GM23338 (cell line): ENCODE measurements around the gene BUB1. TPM values are rescaled to one million over a fixed set of nuclear protein-coding genes. Genes with fewer than 3 reads are reported as not detected.

Experiments used
- ATAC-seq: fragments of 200-7000 bp; cut with Tn5 transposase; 3 replicates; pipeline ENCODE4 v1.9.1; 2020
- DNase-seq: peaks from one replicate; pipeline ENCODE4 v3.0.0-alpha.2; 2015; ENCODE audit warnings: low spot score
- H2AFZ ChIP-seq: fragments of 200-600 bp; sonication (generic); 2 replicates; pipeline ENCODE4 v1.8.0; 2016; ENCODE audit warnings: antibody characterized with exemption, mild to moderate bottlenecking, moderate library complexity
- H3F3A ChIP-seq: fragments of 200-600 bp; sonication (generic); replicated peaks from 2 replicates; pipeline ENCODE4 v1.8.0; 2017; ENCODE audit warnings: antibody characterized with exemption, mixed run types, low read depth
- H3K27ac ChIP-seq: fragments of 200-600 bp; sonication (generic); 2 replicates; pipeline ENCODE4 v1.6.1; 2016; ENCODE audit warnings: low read depth
- H3K27me3 ChIP-seq: fragments of 200-600 bp; sonication (generic); 2 replicates; pipeline ENCODE4 v1.8.0; 2016; ENCODE audit warnings: mild to moderate bottlenecking, mixed run types, moderate library complexity; ENCODE audit not compliant: insufficient read depth
- H3K36me3 ChIP-seq: fragments of 200-600 bp; sonication (generic); 2 replicates; pipeline ENCODE4 v1.8.0; 2016; ENCODE audit warnings: mild to moderate bottlenecking; ENCODE audit not compliant: insufficient read depth
- H3K4me1 ChIP-seq: fragments of 200-600 bp; sonication (generic); 2 replicates; pipeline ENCODE4 v1.8.0; 2016; ENCODE audit warnings: mild to moderate bottlenecking, moderate library complexity; ENCODE audit not compliant: insufficient read depth
- H3K4me2 ChIP-seq: fragments of 200-600 bp; sonication (generic); 2 replicates; pipeline ENCODE4 v1.7.1; 2017; ENCODE audit warnings: mixed run types
- H3K4me3 ChIP-seq: fragments of 200-600 bp; sonication (generic); 2 replicates; pipeline ENCODE4 v1.6.1; 2016; ENCODE audit warnings: mixed run types
- H3K79me2 ChIP-seq: fragments of 200-600 bp; sonication (generic); replicated peaks from 2 replicates; pipeline ENCODE4 v1.8.0; 2017; ENCODE audit warnings: mild to moderate bottlenecking; ENCODE audit not compliant: insufficient read depth
- H3K9me2 ChIP-seq: fragments of 200-600 bp; sonication (generic); 2 replicates; pipeline ENCODE4 v1.8.0; 2017; ENCODE audit not compliant: insufficient read depth
- H4K20me1 ChIP-seq: fragments of 200-600 bp; sonication (generic); replicated peaks from 2 replicates; pipeline ENCODE4 v1.8.0; 2017; ENCODE audit warnings: mild to moderate bottlenecking; ENCODE audit not compliant: insufficient read depth
- H3K27ac Mint-ChIP-seq: 2 replicates; pipeline ENCODE4 v1.8.0; 2020; ENCODE audit warnings: inconsistent platforms, mild to moderate bottlenecking, moderate library complexity, mixed read lengths
- H3K27me3 Mint-ChIP-seq: 3 replicates; pipeline ENCODE4 v1.8.0; 2022; ENCODE audit warnings: low read depth, mild to moderate bottlenecking, moderate library complexity, mixed read lengths, inconsistent platforms; ENCODE audit not compliant: insufficient read depth, poor library complexity
- H3K36me3 Mint-ChIP-seq: 3 replicates; pipeline ENCODE4 v1.8.0; 2021; ENCODE audit warnings: low read depth, mild to moderate bottlenecking, inconsistent platforms, moderate library complexity, mixed read lengths
- H3K4me1 Mint-ChIP-seq: 3 replicates; pipeline ENCODE4 v1.8.0; 2020; ENCODE audit warnings: mild to moderate bottlenecking, inconsistent platforms, mixed read lengths
- H3K4me3 Mint-ChIP-seq: 3 replicates; pipeline ENCODE4 v1.8.0; 2021; ENCODE audit warnings: moderate library complexity, mild to moderate bottlenecking, inconsistent platforms, mixed read lengths
- H3K9me3 Mint-ChIP-seq: 3 replicates; pipeline ENCODE4 v1.8.0; 2020; ENCODE audit warnings: moderate library complexity, mild to moderate bottlenecking, inconsistent platforms, mixed read lengths
- CREB1 ChIP-seq: fragments of 250-450 bp; sonication (Bioruptor Pico); IDR thresholded peaks from 2 replicates; pipeline ENCODE4 v1.5.0; 2020; ENCODE audit warnings: low read depth, mild to moderate bottlenecking, moderate library complexity
- CTCF ChIP-seq, 2 experiments: fragments of 200-600 bp in 1 of 2; sonication (generic) in 1 of 2; conservative IDR thresholded peaks; 2 replicates each; pipeline versions ENCODE4 v1.5.1 to v1.6.1; 2016 to 2017; ENCODE audit warnings: antibody characterized with exemption in 2 of 2, low read depth in 2 of 2, mild to moderate bottlenecking in 2 of 2, moderate library complexity in 1 of 2
- ETS1 ChIP-seq: IDR thresholded peaks from 2 replicates; pipeline ENCODE4 v1.6.1; 2016; ENCODE audit warnings: antibody characterized with exemption
- EZH2phosphoT487 ChIP-seq: fragments of 200-600 bp; sonication (generic); IDR thresholded peaks from one replicate; pipeline ENCODE4 v1.8.1; 2018; ENCODE audit warnings: antibody characterized with exemption; ENCODE audit not compliant: unreplicated experiment
- JUNB ChIP-seq: IDR thresholded peaks from one replicate; pipeline ENCODE4 v1.6.1; 2016; ENCODE audit warnings: antibody characterized with exemption; ENCODE audit not compliant: unreplicated experiment
- NANOG ChIP-seq: IDR thresholded peaks from 2 replicates; pipeline ENCODE4 v1.6.1; 2016; ENCODE audit warnings: antibody characterized with exemption, borderline replicate concordance
- POLR2AphosphoS5 ChIP-seq: IDR thresholded peaks from 2 replicates; pipeline ENCODE4 v1.6.1; 2016; ENCODE audit warnings: antibody characterized with exemption, low read depth
- STAT1 ChIP-seq: IDR thresholded peaks from one replicate; pipeline ENCODE4 v1.6.1; 2016; ENCODE audit warnings: antibody characterized with exemption; ENCODE audit not compliant: unreplicated experiment
- ZNF114 ChIP-seq: fragments of 250-450 bp; sonication (Bioruptor Pico); IDR thresholded peaks from 2 replicates; pipeline ENCODE4 v1.5.0; 2020; ENCODE audit warnings: mild to moderate bottlenecking, moderate library complexity
- polyA plus RNA-seq: library from polyadenylated mRNA; unstranded; fragments of >200 nt; fragmentation: Nextera tagmentation; extraction: Ambion mirVana; gene quantifications from 2 replicates; pipeline ENCODE4 v1.2.1, GENCODE V29; 2016
- total RNA-seq: library from RNA; depleted of rRNA; stranded (reverse); fragments of >200 nt; shearing (Covaris generic); gene quantifications from 2 replicates; pipeline ENCODE4 v1.2.3, GENCODE V29; 2014
- TF ChIP-seq, protein P1 (sequence below): fragments of 250-450 bp; sonication (Bioruptor Pico); IDR thresholded peaks from 2 replicates; pipeline ENCODE4 v1.5.0; 2020; ENCODE audit warnings: mild to moderate bottlenecking, moderate library complexity

The BUB1 gene
- total and polyA plus RNA-seq, 2 experiments from 2014 or later = 59.4 to 184 TPM

DNA sequence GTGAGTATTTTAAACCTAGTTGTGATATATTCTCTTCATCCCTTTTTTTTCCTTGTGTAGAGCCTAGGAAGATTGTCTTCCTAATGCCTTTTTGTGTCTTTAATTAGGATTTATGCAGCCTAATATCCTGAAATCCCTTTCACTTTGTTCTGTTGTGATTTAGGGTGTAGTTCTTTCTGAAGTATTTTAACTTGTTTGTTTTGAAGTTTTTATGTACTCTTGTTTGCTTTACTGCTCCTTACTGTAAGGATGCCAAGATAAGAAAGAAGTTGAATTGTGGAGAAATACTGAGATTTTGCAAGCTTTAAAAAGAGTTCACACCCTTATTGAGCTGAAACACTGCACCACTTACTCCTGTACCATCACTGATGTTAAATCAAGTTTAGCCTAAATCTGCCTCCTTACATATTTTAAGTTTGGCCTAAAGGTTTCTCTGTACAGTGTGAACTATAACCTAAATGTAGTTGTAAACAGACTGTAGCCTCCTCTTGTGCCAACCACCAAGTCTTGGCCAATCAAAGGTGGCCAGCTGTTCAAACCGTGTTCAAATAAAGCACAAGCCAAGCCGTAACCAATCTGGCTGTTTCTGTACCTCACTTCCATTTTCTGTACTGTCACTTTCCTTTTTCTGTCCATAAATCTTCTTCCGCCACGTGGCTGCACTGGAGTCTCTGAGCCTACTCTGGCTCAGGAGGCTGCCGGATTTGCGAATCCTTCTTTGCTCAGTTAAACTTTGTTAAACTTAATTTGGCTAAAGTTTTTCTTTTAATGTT is 36.8 kb upstream of the BUB1 start (continued):
- TF ChIP-seq, protein P1, sequence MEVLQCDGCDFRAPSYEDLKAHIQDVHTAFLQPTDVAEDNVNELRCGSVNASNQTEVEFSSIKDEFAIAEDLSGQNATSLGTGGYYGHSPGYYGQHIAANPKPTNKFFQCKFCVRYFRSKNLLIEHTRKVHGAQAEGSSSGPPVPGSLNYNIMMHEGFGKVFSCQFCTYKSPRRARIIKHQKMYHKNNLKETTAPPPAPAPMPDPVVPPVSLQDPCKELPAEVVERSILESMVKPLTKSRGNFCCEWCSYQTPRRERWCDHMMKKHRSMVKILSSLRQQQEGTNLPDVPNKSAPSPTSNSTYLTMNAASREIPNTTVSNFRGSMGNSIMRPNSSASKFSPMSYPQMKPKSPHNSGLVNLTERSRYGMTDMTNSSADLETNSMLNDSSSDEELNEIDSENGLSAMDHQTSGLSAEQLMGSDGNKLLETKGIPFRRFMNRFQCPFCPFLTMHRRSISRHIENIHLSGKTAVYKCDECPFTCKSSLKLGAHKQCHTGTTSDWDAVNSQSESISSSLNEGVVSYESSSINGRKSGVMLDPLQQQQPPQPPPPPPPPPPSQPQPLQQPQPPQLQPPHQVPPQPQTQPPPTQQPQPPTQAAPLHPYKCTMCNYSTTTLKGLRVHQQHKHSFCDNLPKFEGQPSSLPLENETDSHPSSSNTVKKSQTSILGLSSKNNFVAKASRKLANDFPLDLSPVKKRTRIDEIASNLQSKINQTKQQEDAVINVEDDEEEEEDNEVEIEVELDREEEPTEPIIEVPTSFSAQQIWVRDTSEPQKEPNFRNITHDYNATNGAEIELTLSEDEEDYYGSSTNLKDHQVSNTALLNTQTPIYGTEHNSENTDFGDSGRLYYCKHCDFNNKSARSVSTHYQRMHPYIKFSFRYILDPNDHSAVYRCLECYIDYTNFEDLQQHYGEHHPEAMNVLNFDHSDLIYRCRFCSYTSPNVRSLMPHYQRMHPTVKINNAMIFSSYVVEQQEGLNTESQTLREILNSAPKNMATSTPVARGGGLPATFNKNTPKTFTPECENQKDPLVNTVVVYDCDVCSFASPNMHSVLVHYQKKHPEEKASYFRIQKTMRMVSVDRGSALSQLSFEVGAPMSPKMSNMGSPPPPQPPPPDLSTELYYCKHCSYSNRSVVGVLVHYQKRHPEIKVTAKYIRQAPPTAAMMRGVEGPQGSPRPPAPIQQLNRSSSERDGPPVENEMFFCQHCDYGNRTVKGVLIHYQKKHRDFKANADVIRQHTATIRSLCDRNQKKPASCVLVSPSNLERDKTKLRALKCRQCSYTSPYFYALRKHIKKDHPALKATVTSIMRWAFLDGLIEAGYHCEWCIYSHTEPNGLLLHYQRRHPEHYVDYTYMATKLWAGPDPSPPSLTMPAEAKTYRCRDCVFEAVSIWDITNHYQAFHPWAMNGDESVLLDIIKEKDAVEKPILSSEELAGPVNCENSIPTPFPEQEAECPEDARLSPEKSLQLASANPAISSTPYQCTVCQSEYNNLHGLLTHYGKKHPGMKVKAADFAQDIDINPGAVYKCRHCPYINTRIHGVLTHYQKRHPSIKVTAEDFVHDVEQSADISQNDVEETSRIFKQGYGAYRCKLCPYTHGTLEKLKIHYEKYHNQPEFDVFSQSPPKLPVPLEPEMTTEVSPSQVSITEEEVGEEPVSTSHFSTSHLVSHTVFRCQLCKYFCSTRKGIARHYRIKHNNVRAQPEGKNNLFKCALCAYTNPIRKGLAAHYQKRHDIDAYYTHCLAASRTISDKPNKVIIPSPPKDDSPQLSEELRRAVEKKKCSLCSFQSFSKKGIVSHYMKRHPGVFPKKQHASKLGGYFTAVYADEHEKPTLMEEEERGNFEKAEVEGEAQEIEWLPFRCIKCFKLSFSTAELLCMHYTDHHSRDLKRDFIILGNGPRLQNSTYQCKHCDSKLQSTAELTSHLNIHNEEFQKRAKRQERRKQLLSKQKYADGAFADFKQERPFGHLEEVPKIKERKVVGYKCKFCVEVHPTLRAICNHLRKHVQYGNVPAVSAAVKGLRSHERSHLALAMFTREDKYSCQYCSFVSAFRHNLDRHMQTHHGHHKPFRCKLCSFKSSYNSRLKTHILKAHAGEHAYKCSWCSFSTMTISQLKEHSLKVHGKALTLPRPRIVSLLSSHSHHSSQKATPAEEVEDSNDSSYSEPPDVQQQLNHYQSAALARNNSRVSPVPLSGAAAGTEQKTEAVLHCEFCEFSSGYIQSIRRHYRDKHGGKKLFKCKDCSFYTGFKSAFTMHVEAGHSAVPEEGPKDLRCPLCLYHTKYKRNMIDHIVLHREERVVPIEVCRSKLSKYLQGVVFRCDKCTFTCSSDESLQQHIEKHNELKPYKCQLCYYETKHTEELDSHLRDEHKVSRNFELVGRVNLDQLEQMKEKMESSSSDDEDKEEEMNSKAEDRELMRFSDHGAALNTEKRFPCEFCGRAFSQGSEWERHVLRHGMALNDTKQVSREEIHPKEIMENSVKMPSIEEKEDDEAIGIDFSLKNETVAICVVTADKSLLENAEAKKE = no peak

DNA sequence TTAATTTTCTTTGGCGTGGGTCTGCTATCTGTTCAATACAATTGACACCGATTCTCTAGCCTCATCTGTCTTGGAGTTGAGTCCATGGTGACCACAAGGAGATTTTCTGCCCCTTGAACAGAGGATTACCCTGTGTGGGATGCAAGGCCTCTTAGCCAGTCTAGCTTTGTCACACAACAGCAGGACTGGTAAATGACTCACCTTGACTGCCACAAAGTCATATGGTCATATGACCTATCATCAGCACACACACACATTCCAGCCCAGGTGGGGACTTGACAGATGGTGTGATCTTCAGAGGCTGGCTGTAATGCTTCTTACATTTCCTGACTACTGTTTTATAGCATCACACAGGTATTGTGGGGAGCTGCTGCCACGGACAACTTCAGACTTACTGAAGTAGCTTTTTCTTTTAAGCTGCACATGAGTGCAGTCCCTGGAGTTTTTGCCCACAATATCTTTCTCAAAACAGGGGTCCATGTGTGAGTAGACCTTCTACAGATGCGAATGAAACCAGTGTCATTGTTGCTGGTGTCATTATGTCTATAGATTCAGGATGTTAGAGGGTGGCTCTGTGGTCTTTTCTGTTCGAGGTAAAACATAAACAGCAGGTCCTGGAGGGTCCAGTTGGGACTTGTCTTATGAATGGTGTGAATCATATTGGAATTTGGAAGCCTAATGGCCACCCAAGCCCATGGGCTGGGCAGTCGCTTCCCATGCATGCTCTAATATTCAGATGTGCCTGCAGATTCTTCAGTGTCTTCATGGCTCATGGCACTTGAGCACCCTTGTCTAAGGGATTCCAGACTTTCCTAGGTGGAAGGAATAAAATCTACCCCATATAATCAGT is 35.9 kb upstream of the BUB1 start:
- no peaks in the 10 kb centered on the region for H3K4me1 ChIP-seq
- H3K79me2 ChIP-seq = no peaks in the 10 kb centered on the region
- H3K27me3 ChIP-seq = no peaks in the 10 kb centered on the region
- H3K4me3 ChIP-seq = no peak overlapping the region
- H3K36me3 Mint-ChIP-seq = no peaks in the 10 kb centered on the region
- ATAC-seq = no peak
- H3K27ac Mint-ChIP-seq = no peak overlapping the region
- no peak overlapping the region for H3K27ac ChIP-seq
- H3K27me3 Mint-ChIP-seq = peaks cover 5% of the 10 kb centered on the region
- no peaks in the 10 kb centered on the region for H3F3A ChIP-seq
- no peaks in the 10 kb centered on the region for H3K9me2 ChIP-seq
- no peaks in the 10 kb centered on the region for H3K9me3 Mint-ChIP-seq
- no peak for DNase-seq
- no peaks in the 10 kb centered on the region for H3K36me3 ChIP-seq
- H3K4me3 Mint-ChIP-seq = no peak overlapping the region
- H3K4me1 Mint-ChIP-seq = no peaks in the 10 kb centered on the region; the same call in 2 of the 3 replicates
- peak overlapping the region; percentile 52; the same call in 1 of the 2 replicates for H2AFZ ChIP-seq
- no peak overlapping the region for H3K4me2 ChIP-seq
- H4K20me1 ChIP-seq = no peaks in the 10 kb centered on the region
- TF ChIP-seq POLR2AphosphoS5 (no peak), ETS1 (no peak), NANOG (no peak), STAT1 (no peak), CREB1 (no peak), ZNF114 (CRISPR knock-in tag) (no peak), JUNB (no peak), EZH2phosphoT487 (no peak), CTCF (conservative IDR thresholded peaks at IDR 0.05; ENCODE audit: low read depth in 2 of 2) (no peak)
